GM19023 (cell line): ENCODE results near the gene TCEAL1.
"Not testable (repeated sequence)": the region's sequence is repeated elsewhere in the genome, so short reads cannot be mapped to it uniquely, and the experiment has no call there.

Experiments
- ATAC-seq: cut with Tn5 transposase; IDR thresholded peaks from one replicate; pipeline ENCODE4 v1.9.1; 2021; ENCODE audit warnings: mild to moderate bottlenecking, moderate library complexity; ENCODE audit not compliant: unreplicated experiment

Gene TCEAL1

DNA sequence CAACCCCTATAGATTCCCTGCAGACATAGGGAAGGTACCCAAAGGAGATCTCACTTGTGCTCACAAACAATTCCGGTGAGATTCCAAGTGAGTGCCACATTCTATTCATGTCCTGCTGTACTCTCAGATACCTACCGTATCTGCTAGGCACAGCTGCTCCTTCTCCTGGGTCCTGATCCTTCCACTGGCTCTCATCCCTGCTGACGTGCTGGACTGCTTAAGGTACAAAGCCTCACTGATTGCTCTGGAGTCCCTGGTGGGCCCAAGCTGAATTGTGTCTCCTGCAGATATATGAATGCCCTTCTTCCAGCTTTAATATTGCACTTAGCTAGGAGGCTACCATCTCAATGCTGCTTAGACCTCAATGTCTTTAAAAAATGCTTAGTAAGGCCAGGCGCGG lies 2.4 kb downstream of the TCEAL1 start:
- no peak for ATAC-seq

DNA sequence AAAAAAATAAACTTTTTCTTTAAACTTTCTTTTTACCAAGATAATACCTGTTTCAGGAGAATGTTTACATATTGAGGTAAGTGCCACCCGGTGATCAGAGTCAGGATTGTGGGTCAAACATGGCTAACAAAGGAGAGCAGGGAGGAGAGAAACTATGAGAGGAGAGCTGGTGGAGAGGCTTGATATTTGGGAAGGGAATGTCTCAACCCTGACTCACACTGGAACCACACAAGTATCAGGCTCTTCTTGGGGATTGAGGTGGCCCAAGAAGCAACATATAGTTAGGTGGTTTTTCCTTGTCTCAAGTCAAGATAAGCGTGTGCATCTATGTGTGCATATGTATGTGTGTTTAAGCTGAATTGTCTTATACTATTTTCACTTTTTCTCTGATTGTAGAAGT lies 6.7 kb downstream of the TCEAL1 start:
- ATAC-seq, result no peak

DNA sequence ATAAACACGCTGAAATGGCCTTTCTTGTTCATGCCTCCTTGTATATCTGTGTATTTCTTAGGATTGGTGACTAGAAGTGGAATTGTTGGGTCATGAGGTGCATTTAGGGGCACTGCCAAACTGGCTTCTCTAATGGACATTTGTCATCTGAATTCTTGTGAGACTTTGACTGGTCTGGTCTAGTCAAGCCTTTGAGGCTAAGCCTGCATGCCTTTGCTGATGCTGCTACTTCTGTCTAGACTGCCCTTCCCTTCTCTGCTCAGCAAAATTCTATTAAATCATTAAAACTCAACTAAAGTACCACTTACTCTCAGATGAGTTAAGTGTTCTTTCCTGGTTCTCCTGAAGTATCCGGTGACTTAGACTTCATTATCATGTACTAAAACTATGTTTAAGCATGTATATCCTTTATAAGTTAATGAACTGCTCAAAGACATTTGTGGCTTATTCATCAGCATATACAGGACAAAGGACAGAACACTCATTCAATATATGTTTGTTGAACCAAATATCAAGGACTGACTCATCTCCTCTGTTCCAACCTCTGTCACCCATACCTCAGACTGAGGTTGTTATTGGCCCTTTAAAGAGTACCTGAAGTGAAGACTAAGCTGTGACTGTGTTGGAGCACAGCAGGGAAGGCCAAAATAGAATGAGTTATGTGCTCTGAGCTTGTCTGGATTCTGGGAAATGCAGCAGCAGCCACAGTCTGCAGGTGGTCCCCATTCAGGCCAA lies 9.0 kb downstream of the TCEAL1 start:
- ATAC-seq, result no peak

GRCh38 chrX:103638479-103639346 lies 9.9 kb downstream of the TCEAL1 start:
- ATAC-seq, result not testable (repeated sequence)

- ATAC-seq, result no peak
These were observed 11.8 kb downstream of the TCEAL1 start for GRCh38 chrX:103640401-103641155.

DNA sequence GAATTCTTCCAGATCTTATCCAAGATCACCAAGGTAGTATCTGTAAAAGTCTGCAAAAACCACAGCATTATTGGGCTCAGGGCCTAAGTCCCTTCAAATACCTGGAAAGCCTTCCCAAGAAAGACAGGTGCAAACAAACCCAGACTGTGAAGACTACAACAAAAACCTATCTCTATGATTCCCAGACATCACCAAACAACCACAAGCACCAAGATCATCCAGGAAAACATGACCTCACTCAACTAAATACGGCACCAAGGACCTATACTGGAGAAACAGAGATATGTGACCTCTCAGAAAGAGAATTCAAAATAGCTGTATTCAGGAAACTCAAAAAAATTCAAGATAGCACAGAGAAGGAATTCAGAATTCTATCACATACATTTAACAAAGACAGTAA lies 15.3 kb downstream of the TCEAL1 start:
- ATAC-seq, result no peak

- ATAC-seq, result no peak
These were observed 18.9 kb downstream of the TCEAL1 start for GRCh38 chrX:103647630-103648029.

GRCh38 chrX:103651151-103651773 lies 22.5 kb downstream of the TCEAL1 start:
- no peak for ATAC-seq

DNA sequence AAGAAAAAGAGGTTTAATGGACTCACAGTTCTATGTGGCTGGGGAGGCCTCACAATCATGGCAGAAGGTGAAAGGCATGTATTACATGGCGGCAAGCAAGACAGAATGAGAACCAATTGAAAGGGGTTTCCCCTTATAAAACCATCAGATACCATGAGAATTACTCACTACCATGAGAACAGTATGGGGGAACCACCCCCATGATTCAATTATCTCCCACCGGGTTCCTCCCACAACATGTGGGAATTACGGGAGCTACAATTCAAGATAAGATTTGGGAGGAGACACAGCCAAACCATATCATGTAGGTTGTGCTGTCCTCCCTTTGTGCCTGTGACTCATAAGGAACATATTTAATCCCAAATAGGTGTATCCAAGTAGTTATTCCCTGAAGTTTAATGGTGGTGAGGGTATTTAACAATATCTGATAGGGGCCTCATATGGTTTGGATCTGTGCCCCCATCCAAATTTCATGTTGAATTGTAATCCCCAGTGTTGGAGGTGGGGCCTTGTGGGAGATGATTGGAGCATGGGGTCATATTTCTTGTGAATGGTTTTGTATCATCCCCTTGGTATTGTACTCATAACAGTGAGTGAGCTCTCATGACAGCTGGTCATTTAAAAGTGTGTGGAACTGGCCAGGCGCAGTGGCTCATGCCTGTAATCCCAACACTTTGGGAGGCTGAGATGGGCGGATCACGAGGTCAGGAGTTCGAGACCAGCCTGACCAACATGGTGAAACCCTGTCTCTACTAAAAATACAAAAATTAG lies 26.6 kb downstream of the TCEAL1 start:
- ATAC-seq, result not testable (repeated sequence)

- ATAC-seq, result no peak
These were observed 27.8 kb downstream of the TCEAL1 start for GRCh38 chrX:103656617-103657016.

DNA sequence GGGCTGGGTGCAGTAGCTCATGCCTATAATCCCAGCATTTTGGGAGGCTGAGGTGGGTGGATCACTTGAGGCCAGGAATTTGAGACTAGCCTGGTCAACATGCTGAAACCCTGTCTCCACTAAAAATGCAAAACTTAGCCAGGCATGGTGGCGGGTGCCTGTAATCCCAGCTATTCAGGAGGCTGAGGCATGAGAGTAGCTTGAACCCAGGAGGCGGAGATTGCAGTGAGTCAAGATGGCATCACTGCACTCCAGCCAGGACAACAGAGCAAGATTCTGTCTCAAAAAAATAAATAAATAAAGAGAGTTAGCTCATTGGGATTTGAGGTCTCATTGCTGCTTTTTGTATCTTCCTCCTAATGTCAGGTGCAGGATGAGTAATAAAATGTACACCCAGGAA lies 28.3 kb downstream of the TCEAL1 start:
- not testable (repeated sequence) for ATAC-seq

DNA sequence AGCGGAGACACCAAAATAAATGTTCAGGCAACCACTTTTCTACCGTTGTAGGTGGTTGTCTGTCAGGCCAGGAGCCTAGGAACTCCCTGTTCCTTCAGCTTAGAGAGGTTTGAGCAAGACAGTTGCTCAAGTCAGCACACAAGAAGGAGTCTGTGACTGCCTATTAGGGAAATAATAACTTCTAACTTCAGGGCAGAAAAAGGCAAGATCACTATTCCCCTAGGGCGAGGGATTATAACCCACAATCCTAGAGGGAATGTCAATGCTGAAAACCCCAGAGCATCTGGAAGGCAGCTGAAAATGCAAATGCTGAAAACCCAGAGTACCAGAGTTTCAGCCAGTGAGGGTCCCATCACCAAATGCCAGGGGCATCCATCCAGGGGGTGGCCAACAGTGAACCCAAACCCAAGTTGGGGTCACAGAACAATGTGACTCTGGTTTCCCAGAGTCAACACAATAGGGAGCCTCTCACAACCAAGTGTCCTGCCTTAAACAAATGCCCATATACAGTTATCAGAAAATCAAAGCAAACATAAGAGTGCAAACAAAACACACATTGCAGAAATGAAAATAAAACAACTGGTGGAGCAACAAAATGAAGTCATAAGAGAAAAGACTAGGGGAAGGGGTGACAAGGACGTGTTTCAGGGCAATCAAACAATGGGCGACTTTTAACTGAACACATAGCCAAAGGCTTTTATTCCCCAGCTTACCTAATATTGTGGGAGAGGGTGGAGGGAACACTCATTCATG lies 30.1 kb downstream of the TCEAL1 start:
- ATAC-seq, result no peak

DNA sequence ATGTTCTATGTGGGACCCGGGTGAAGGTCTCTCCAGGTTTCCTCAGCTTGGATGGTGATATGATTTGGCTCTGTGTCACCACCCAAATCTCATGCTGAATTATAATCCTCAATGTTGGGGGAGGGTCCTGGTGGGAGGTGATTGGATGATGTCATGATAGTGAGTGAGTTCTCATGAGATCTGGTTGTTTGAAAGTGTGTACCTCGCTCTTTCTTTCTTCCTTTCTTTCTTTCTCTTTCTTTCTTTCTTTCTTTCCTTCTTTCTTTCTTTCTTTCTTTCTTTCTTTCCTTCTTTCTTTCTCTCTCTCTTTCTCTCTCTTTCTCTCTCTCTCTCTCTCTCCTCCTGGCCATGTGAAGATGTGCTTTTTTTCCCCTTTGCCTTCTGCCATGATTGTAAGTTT lies 30.7 kb downstream of the TCEAL1 start:
- ATAC-seq, result not testable (repeated sequence)

- no peak for ATAC-seq
These were observed 35.4 kb downstream of the TCEAL1 start for GRCh38 chrX:103663981-103664762.

DNA sequence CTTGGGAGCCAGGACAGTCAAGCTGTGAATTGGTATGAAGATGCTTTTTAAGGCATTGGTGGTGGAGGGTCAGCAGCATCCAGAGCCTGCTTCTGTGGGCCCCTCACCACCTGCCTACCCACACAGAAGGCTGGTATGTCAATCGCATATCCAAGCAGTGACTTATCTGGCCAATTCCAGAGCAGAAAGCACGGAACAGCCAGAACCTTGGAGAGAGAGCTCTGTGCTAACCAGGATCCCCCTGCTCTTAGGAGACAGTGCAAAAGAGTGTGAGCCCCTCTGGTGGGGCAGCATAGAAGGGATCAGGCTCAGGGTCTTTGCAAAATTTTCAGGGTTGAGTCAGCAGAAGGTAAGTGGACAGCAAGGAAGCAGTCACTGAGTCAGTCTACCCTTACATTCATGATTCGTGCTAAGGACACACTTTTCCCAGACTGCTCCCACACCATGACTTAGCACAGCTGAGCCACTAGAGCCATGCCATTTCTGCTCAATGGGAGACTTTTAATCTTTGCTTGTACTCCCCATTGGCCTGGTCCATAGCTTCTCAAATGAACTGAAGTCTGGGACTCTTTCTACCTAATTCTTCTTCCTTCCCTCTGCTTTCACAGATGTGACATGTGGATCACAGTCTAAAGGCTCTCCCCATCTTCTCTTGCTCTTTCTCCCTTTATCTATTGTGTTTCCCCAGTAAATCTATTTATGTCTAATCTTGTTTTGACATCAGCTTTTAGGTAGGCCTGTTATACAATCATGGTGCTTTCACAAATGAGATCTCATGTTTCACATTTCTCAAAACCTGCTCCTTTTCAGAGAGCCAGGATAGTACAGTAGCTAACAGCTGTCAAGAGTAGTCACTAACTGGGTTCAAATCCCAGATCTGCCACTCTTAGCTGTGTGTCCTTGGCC lies 37.7 kb downstream of the TCEAL1 start:
- no peak for ATAC-seq

- ATAC-seq, result no peak
These were observed 41.0 kb downstream of the TCEAL1 start for GRCh38 chrX:103669745-103670144.

GRCh38 chrX:103674531-103675454 lies 46.0 kb downstream of the TCEAL1 start:
- ATAC-seq, result no peak
